ENCODE results near the gene GLS.

DNA sequence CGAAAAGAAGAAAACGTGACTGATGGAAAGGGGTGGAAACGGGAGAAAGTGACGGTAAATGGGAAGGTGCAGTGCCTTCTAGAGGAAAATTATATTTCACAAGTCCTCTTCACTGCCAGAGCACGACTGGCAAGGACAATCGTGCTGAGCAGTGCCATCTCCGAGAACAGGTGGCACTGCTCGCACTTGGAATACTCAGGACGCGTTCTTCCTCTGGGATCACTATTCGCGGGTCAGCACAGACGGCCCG, 133.0 kb downstream of the GLS start:
- TF ChIP-seq, protein P1, sequence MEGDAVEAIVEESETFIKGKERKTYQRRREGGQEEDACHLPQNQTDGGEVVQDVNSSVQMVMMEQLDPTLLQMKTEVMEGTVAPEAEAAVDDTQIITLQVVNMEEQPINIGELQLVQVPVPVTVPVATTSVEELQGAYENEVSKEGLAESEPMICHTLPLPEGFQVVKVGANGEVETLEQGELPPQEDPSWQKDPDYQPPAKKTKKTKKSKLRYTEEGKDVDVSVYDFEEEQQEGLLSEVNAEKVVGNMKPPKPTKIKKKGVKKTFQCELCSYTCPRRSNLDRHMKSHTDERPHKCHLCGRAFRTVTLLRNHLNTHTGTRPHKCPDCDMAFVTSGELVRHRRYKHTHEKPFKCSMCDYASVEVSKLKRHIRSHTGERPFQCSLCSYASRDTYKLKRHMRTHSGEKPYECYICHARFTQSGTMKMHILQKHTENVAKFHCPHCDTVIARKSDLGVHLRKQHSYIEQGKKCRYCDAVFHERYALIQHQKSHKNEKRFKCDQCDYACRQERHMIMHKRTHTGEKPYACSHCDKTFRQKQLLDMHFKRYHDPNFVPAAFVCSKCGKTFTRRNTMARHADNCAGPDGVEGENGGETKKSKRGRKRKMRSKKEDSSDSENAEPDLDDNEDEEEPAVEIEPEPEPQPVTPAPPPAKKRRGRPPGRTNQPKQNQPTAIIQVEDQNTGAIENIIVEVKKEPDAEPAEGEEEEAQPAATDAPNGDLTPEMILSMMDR (IDR thresholded peaks at IDR 0.05): no peak
- TF ChIP-seq POLR2A (IDR thresholded peaks at IDR 0.05): no peak

Data from body of pancreas (tissue), 4 donors.